ENCODE measurements around the gene COL4A5.

The COL4A5 gene

GRCh38 chrX:108740299-108740774 lies 300.7 kb downstream of the COL4A5 start:
- DNase-seq (ENCODE audit: low read depth, low spot score), result no peak
